IPS-15b (cell line): ENCODE data around the gene SLC25A12.

Experiments used
- H3K27me3 ChIP-seq: one replicate; pipeline ENCODE4 v1.6.1; 2013; ENCODE audit warnings: low read length; ENCODE audit not compliant: control insufficient read depth, insufficient read depth
- H3K36me3 ChIP-seq: one replicate; pipeline ENCODE4 v1.6.1; 2013; ENCODE audit warnings: low read length; ENCODE audit not compliant: control insufficient read depth, insufficient read depth
- H3K4me1 ChIP-seq: one replicate; pipeline ENCODE4 v1.6.1; 2013; ENCODE audit warnings: mild to moderate bottlenecking, low read length; ENCODE audit not compliant: control insufficient read depth, insufficient read depth
- H3K4me3 ChIP-seq: one replicate; pipeline ENCODE4 v1.5.1; 2013; ENCODE audit warnings: low read depth, low read length
- H3K9ac ChIP-seq: one replicate; pipeline ENCODE4 v1.6.1; 2013; ENCODE audit warnings: low read depth, mild to moderate bottlenecking, low read length
- H3K9me3 ChIP-seq: one replicate; pipeline ENCODE4 v1.6.1; 2013; ENCODE audit warnings: mild to moderate bottlenecking, low read length; ENCODE audit not compliant: control insufficient read depth, insufficient read depth

The SLC25A12 gene

GRCh38 chr2:171882089-171882769 is 11.8 kb downstream of the SLC25A12 start:
- no peaks in the 10 kb centered on the region for H3K27me3 ChIP-seq
- H3K4me3 ChIP-seq, result no peak overlapping the region
- H3K36me3 ChIP-seq, result no peaks in the 10 kb centered on the region
- H3K9me3 ChIP-seq, result no peaks in the 10 kb centered on the region
- H3K4me1 ChIP-seq, result no peaks in the 10 kb centered on the region
- no peak overlapping the region for H3K9ac ChIP-seq

DNA sequence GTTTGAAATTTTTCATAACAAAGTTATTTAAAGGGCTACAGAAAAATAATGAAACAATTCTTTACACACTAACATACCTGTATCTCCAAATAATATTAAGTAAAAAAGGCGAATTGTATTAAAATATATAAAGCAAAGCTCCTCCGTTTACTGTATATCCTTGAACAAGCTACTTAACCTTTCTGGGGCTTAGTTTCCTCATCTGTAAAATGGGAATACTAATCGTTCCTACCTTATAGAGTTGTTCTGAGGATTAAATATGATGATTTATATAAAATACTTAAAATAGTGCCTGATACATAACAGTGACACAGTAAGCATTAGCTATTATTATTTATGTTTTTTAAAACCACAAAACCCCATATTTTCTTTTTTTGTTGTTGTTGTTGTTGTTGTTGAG is 13.3 kb downstream of the SLC25A12 start:
- H3K4me3 ChIP-seq, result no peak overlapping the region
- H3K36me3 ChIP-seq, result no peaks in the 10 kb centered on the region
- no peaks in the 10 kb centered on the region for H3K27me3 ChIP-seq
- H3K4me1 ChIP-seq, result no peaks in the 10 kb centered on the region
- no peak overlapping the region for H3K9ac ChIP-seq
- H3K9me3 ChIP-seq, result no peaks in the 10 kb centered on the region

DNA sequence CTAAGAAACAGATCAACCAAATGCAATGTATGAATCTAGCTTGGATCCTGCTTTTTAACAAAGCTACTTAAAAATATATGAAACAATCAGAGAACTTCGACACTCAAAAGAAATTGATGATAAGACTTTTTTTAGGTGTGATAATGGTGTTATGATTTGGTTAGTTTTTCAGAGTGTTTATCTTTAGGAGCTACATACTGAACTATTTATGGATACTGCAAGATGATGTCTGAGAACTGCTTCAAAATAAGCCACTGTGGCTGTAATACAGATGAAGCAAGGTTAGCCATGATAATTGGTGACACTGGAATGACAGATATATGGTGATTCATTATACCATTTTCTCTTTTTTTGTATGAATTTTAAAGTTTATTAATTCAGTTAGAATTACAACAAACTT is 14.2 kb downstream of the SLC25A12 start:
- Histone ChIP-seq H3K9me3 (no peaks in the 10 kb centered on the region), H3K36me3 (no peaks in the 10 kb centered on the region), H3K4me3 (no peak overlapping the region), H3K27me3 (no peaks in the 10 kb centered on the region), H3K9ac (no peak overlapping the region), H3K4me1 (no peaks in the 10 kb centered on the region)

DNA sequence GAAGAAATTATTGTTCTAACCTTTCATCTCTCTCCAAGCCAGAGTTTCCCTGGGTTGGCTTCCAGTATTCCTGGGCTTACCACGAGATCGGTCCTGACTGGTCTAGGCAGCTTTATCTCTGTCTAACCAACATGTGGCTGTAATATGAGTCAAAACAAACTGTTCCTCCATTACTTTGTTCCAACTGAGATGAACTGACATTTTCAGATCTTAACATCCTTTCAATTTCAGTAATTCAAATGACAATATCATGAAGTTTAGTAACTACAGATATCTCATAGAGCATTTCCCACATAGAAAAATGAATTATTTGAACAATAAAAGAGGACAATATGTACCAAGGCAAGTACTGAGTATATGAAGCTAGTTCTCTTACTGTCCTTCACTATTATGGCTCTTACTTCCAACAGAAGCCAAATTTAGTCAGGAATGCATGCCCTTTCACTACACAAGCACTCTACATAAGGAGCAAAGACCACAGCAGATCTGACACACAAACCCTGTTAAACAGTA is 15.5 kb downstream of the SLC25A12 start:
- no peak overlapping the region for H3K4me3 ChIP-seq
- H3K36me3 ChIP-seq, result no peaks in the 10 kb centered on the region
- H3K27me3 ChIP-seq, result no peaks in the 10 kb centered on the region

DNA sequence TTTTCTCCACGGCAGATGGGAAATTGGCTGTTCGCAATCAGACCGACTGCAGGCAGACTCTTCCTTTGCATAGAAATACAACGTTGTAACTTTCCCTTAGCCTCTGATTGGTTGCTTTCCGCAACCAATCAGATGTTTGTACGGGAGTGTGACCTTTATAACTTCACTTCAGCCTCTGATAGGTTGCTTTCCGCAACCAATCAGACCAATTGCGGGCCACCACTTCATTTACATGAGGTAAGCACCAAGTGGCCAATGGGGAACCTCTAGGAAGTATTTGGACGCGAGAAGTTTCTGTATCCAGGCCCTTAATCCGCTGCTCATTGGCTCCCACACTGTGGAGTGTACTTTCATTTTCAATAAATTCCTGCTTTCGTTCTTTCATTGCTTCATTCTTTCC is 19.1 kb downstream of the SLC25A12 start:
- Histone ChIP-seq H3K4me3 (no peak overlapping the region), H3K9me3 (no peaks in the 10 kb centered on the region), H3K36me3 (no peaks in the 10 kb centered on the region), H3K9ac (no peak overlapping the region), H3K4me1 (no peaks in the 10 kb centered on the region), H3K27me3 (no peaks in the 10 kb centered on the region)

More for the DNA sequence above, 15.5 kb downstream of the SLC25A12 start:
- no peak overlapping the region for H3K9ac ChIP-seq
- no peaks in the 10 kb centered on the region for H3K9me3 ChIP-seq
- no peaks in the 10 kb centered on the region for H3K4me1 ChIP-seq

- no peak overlapping the region for H3K9ac ChIP-seq
These were observed 19.5 kb downstream of the SLC25A12 start for GRCh38 chr2:171874517-171874916.

DNA sequence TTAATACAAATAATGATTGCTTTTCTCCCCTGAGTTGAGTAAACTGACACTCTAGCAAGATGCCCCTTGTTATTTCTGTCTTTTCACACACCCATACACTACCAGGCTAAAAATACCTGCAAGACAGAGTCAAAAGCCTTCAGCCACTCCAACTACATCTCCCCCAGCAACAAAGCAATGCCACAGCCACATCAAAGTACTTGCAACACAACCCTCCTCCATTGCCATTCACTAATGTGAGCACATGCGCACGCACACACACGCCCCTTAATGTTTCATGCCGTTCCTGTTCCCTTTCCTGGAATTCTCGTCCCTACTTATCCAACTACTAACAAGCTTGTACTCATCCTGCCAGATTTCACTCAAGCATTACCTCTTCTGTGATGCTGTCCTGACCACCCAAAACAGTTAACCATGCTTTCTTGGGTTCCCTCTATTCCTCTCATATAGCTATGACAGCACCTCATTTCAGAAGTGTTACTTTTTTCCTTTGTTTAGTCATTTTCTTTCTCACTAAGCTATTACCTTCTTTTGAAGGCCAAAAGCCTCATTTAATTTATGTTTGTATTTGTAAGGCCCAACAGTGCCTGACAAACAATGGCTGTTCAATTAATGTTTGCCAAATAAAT is 29.6 kb downstream of the SLC25A12 start:
- Histone ChIP-seq H3K36me3 (no peaks in the 10 kb centered on the region), H3K9me3 (no peaks in the 10 kb centered on the region), H3K27me3 (no peaks in the 10 kb centered on the region), H3K4me1 (no peaks in the 10 kb centered on the region), H3K4me3 (no peak overlapping the region), H3K9ac (no peak overlapping the region)

More at GRCh38 chr2:171874517-171874916, 19.5 kb downstream of the SLC25A12 start:
- Histone ChIP-seq H3K4me1 (no peaks in the 10 kb centered on the region), H3K4me3 (no peak overlapping the region), H3K27me3 (no peaks in the 10 kb centered on the region), H3K36me3 (no peaks in the 10 kb centered on the region), H3K9me3 (no peaks in the 10 kb centered on the region)

DNA sequence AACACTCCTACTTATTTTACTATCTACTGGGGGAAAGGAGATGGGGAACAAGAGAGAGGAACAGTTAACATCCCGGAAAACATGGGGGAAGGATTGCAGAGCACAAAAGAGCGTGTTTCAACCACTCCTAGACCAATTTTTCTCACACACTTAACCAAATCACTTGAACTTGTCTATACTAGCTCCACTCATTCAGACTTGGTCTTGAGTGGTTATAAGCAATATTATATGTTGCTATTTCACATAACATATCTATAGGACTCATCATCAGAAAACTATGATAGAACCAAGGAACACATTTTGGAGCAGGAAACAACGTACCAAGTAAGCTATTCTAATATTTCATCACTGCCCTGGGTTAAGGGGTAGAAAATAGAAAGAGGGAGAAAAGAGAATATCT is 31.5 kb downstream of the SLC25A12 start:
- no peaks in the 10 kb centered on the region for H3K36me3 ChIP-seq

DNA sequence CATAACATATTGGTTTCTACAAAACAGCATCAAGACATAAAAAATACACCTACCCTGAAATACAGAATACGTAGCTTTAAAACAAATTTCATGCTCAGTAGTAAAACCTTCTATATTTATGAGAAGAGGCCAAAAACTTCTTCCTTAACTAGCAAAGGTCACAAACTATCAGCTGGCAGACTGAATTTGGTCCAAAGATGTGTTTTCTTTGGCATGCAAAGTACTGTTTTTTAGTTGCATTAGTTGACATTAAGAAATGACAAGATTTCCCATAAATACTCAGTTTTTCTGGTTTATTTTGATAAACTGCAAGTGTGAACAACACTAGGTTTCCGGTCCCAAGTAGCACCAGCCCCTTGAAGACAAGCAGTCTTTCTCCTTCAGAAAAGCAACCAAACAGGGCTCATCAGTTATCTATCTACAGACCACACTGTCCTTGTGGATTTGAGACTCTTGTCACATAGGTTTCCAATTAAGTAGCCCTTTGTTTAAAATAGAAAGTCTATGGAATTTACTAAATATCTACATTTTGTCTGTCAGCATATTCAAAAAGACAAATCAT is 35.6 kb downstream of the SLC25A12 start:
- Histone ChIP-seq H3K27me3 (no peaks in the 10 kb centered on the region), H3K4me3 (no peak overlapping the region), H3K9ac (no peak overlapping the region), H3K9me3 (no peaks in the 10 kb centered on the region), H3K36me3 (no peaks in the 10 kb centered on the region), H3K4me1 (no peaks in the 10 kb centered on the region)

More for the DNA sequence above, 31.5 kb downstream of the SLC25A12 start:
- H3K27me3 ChIP-seq, result no peaks in the 10 kb centered on the region
- H3K4me1 ChIP-seq, result no peaks in the 10 kb centered on the region
- H3K4me3 ChIP-seq, result no peak overlapping the region
- H3K9me3 ChIP-seq, result no peaks in the 10 kb centered on the region
- no peak overlapping the region for H3K9ac ChIP-seq

GRCh38 chr2:171855401-171855800 is 38.6 kb downstream of the SLC25A12 start:
- Histone ChIP-seq H3K9ac (no peak overlapping the region), H3K36me3 (no peaks in the 10 kb centered on the region), H3K9me3 (no peaks in the 10 kb centered on the region)

GRCh38 chr2:171852366-171852888 is 41.6 kb downstream of the SLC25A12 start:
- H3K4me3 ChIP-seq, result no peak overlapping the region
- H3K36me3 ChIP-seq, result no peaks in the 10 kb centered on the region
- H3K27me3 ChIP-seq, result no peaks in the 10 kb centered on the region
- no peaks in the 10 kb centered on the region for H3K4me1 ChIP-seq
- H3K9me3 ChIP-seq, result no peaks in the 10 kb centered on the region
- H3K9ac ChIP-seq, result no peak overlapping the region

More at GRCh38 chr2:171855401-171855800, 38.6 kb downstream of the SLC25A12 start:
- no peaks in the 10 kb centered on the region for H3K4me1 ChIP-seq
- no peak overlapping the region for H3K4me3 ChIP-seq
- no peaks in the 10 kb centered on the region for H3K27me3 ChIP-seq
